Loucy (cell line): ENCODE results near the gene GLP2R.

Source experiments
- H2AFZ ChIP-seq: fragments of 200-600 bp; sonication (generic); 2 replicates; pipeline ENCODE4 v1.6.0; 2016; ENCODE audit warnings: antibody characterized with exemption, mild to moderate bottlenecking, low read length, moderate library complexity
- H3F3A ChIP-seq: fragments of 200-600 bp; 2 replicates; pipeline ENCODE4 v1.6.0; 2016; ENCODE audit warnings: antibody characterized with exemption, low read depth, mild to moderate bottlenecking
- H3K27me3 ChIP-seq: fragments of 200-600 bp; sonication (generic); 2 replicates; pipeline ENCODE4 v1.6.1; 2014; ENCODE audit warnings: low read length, mild to moderate bottlenecking; ENCODE audit not compliant: insufficient read depth, poor library complexity, severe bottlenecking
- H3K36me3 ChIP-seq: fragments of 200-600 bp; sonication (generic); 2 replicates; pipeline ENCODE4 v1.6.1; 2016; ENCODE audit warnings: low read length; ENCODE audit not compliant: insufficient read depth
- H3K4me1 ChIP-seq: fragments of 200-600 bp; sonication (generic); 2 replicates; pipeline ENCODE4 v1.5.1; 2014; ENCODE audit warnings: low read length, mild to moderate bottlenecking; ENCODE audit not compliant: insufficient read depth, poor library complexity, severe bottlenecking
- H3K4me2 ChIP-seq: fragments of 200-600 bp; sonication (generic); 2 replicates; pipeline ENCODE4 v1.6.0; 2014; ENCODE audit warnings: antibody characterized with exemption, low read length, low read depth, mild to moderate bottlenecking; ENCODE audit not compliant: poor library complexity, severe bottlenecking
- H3K4me3 ChIP-seq: fragments of 200-600 bp; sonication (generic); 2 replicates; pipeline ENCODE4 v1.5.1; 2014; ENCODE audit warnings: low read length, mild to moderate bottlenecking, mixed read lengths; ENCODE audit not compliant: poor library complexity, severe bottlenecking
- H3K79me2 ChIP-seq: fragments of 200-600 bp; sonication (generic); 2 replicates; pipeline ENCODE4 v1.6.1; 2014; ENCODE audit warnings: low read length; ENCODE audit not compliant: insufficient read depth
- H3K9ac ChIP-seq: fragments of 200-600 bp; sonication (generic); 2 replicates; pipeline ENCODE4 v1.6.0; 2014; ENCODE audit warnings: mild to moderate bottlenecking, low read depth, low read length, moderate library complexity; ENCODE audit not compliant: poor library complexity, severe bottlenecking
- H3K9me2 ChIP-seq: fragments of 200-600 bp; sonication (generic); replicated peaks from 2 replicates; pipeline ENCODE4 v1.6.1; 2016; ENCODE audit warnings: low read depth, low read length, mixed read lengths
- H3K9me3 ChIP-seq: fragments of 200-600 bp; sonication (generic); 2 replicates; pipeline ENCODE4 v1.6.1; 2014; ENCODE audit warnings: mild to moderate bottlenecking, antibody characterized with exemption, low read length, low read depth; ENCODE audit not compliant: insufficient read depth
- H4K20me1 ChIP-seq: fragments of 200-600 bp; sonication (generic); 2 replicates; pipeline ENCODE4 v1.6.0; 2014; ENCODE audit warnings: antibody characterized with exemption, low read length, mild to moderate bottlenecking; ENCODE audit not compliant: insufficient read depth, poor library complexity, severe bottlenecking
- CTCF ChIP-seq: fragments of 200-600 bp; sonication (generic); conservative IDR thresholded peaks from 2 replicates; pipeline ENCODE4 v1.5.1; 2014; ENCODE audit warnings: mild to moderate bottlenecking, antibody characterized with exemption, low read length
- EZH2phosphoT487 ChIP-seq: fragments of 200-600 bp; IDR thresholded peaks from 2 replicates; pipeline ENCODE4 v1.6.1; 2018; ENCODE audit warnings: antibody characterized with exemption, mild to moderate bottlenecking, moderate library complexity, borderline replicate concordance

GLP2R gene

DNA sequence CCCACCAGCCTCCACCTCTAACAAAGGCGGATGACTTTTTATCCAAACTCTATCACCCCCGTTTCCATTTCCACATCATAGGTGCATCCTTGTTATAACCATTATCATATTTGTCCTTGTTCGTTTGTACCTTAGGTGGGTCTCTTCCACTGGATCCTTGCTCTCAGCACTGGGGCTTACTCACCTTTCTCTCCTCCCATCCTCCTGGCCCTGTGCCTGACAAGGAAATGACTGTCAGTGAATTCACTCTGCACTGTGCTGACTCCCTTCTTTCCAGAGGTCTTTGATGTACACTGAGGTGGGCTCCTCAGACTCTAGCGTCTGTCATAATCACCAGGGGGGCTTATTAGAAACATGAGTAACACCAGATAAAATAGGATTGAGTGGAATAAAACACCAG lies 7.0 kb upstream of the GLP2R start:
- Histone ChIP-seq H3K9me3 (no peaks in the 10 kb centered on the region), H3K4me2 (no peak overlapping the region), H3K79me2 (no peaks in the 10 kb centered on the region), H3K9ac (no peak overlapping the region), H3F3A (no peaks in the 10 kb centered on the region), H3K27me3 (no peaks in the 10 kb centered on the region), H3K4me3 (no peak overlapping the region), H4K20me1 (no peaks in the 10 kb centered on the region), H3K36me3 (no peaks in the 10 kb centered on the region), H2AFZ (no peak overlapping the region), H3K9me2 (no peaks in the 10 kb centered on the region), H3K4me1 (no peaks in the 10 kb centered on the region)
- TF ChIP-seq CTCF: no peak

GRCh38 chr17:9820448-9820847 lies 5.3 kb upstream of the GLP2R start:
- Histone ChIP-seq H3K36me3 (no peaks in the 10 kb centered on the region), H3K9me3 (no peaks in the 10 kb centered on the region), H3K27me3 (no peaks in the 10 kb centered on the region), H4K20me1 (no peaks in the 10 kb centered on the region), H3K4me2 (no peak overlapping the region), H3K9ac (no peak overlapping the region), H3K4me1 (no peaks in the 10 kb centered on the region), H3F3A (no peaks in the 10 kb centered on the region), H2AFZ (no peak overlapping the region), H3K4me3 (no peak overlapping the region), H3K9me2 (no peaks in the 10 kb centered on the region), H3K79me2 (no peaks in the 10 kb centered on the region)
- TF ChIP-seq EZH2phosphoT487 (no peak), CTCF (no peak)

DNA sequence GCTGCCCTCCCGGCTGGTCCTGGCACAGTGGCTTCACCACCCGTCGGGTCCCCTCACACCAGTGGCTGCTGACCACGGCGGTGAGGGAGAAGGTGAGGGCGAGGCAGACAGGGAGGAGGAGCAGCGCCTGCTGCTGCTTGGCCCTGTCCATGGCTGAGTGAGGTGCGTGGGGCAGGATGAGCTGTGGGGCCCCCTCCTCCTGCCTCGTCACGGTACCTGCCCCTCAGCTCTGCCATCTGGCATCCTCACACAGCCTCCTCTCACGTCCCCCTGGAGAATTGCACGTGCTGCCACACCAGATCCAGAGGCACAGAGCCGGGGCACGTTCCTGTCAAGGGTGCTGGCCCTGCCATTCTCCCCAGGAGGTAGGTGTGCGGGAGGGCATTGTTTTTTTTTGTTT lies 3.8 kb upstream of the GLP2R start, which contains the start of gene GSG1L2:
TSS of gene GSG1L2 (minus strand) at position 159 of the 400 bp plus-strand sequence. CDS start at position 151, 8 bp downstream.
- Histone ChIP-seq H3K4me3 (no peak within 1 kb of the TSS), H2AFZ (no peak within 1 kb of the TSS), H3K79me2 (no peaks in the 10 kb centered on the region), H3K4me1 (no peaks in the 10 kb centered on the region), H3K36me3 (no peaks in the 10 kb centered on the region), H3K9me2 (no peaks in the 10 kb centered on the region), H3K27me3 (no peaks in the 10 kb centered on the region), H4K20me1 (no peaks in the 10 kb centered on the region), H3K4me2 (no peak within 1 kb of the TSS), H3K9me3 (no peaks in the 10 kb centered on the region), H3K9ac (no peak within 1 kb of the TSS), H3F3A (no peaks in the 10 kb centered on the region)
- no peak for TF ChIP-seq CTCF
